Gastrocnemius medialis (tissue), 4 donors: ENCODE results near the gene MAST4. TPM values are rescaled to one million over a fixed set of nuclear protein-coding genes. Genes with fewer than 3 reads are reported as not detected.

ENCODE experiments used
- ATAC-seq, 2 donors: fragments of 150-250 bp; one replicate each; pipeline ENCODE4 v1.9.1; 2016
- DNase-seq, 2 donors: peaks; one replicate each; pipeline ENCODE4 v3.0.0-alpha.2; 2019
- H3K27ac ChIP-seq, 4 donors: fragments of 200-600 bp; sonication (generic); 1 replicate in 1 of 4; 2 replicates in 3 of 4; pipeline ENCODE4 v1.5.1; 2016 to 2018; ENCODE audit warnings: mild to moderate bottlenecking in 2 of 4, moderate library complexity in 1 of 4
- H3K27me3 ChIP-seq, 3 donors: fragments of 200-600 bp; sonication (generic) in 2 of 3; 1 replicate in 1 of 3; 2 replicates in 2 of 3; pipeline versions ENCODE4 v1.5.1 to v1.6.0; 2016 to 2019; ENCODE audit warnings: mild to moderate bottlenecking in 1 of 3, moderate library complexity in 1 of 3
- H3K36me3 ChIP-seq, 2 donors: fragments of 200-600 bp; sonication (generic) in 1 of 2; one replicate each; pipeline ENCODE4 v1.5.1; 2017 to 2018
- H3K4me1 ChIP-seq, 2 donors: fragments of 200-600 bp; sonication (generic) in 1 of 2; one replicate each; pipeline ENCODE4 v1.5.1; 2016 to 2017; ENCODE audit warnings: mild to moderate bottlenecking in 2 of 2
- H3K4me3 ChIP-seq, 4 donors: fragments of 200-600 bp; sonication (generic) in 3 of 4; 1 replicate in 1 of 4; 2 replicates in 3 of 4; pipeline ENCODE4 v1.5.1; 2016 to 2019; ENCODE audit warnings: mild to moderate bottlenecking in 2 of 4
- H3K9me3 ChIP-seq, 3 donors: fragments of 200-600 bp; sonication (generic) in 2 of 3; 1 replicate in 1 of 3; 2 replicates in 2 of 3; pipeline ENCODE4 v1.5.1; 2016 to 2019
- POLR2A ChIP-seq, 2 donors: fragments of 450-650 bp; IDR thresholded peaks; one replicate each; pipeline ENCODE4 v1.6.1; 2017; ENCODE audit warnings: antibody characterized with exemption in 2 of 2, mild to moderate bottlenecking in 2 of 2, moderate library complexity in 2 of 2
- in situ Hi-C, 4 donors: fragments of 200-750 bp; cut with MboI; loops; one replicate each; pipeline versions ENCODE4 v1.15.0 to v1.8.0; 2017; ENCODE audit warnings: low sequenced_read_pairs in 4 of 4
- intact Hi-C: fragments of 100-400 bp; cut with DNase I; formaldehyde crosslinking; loops from one replicate; pipeline ENCODE4 v1.15.1; 2023; ENCODE audit warnings: low total_unique reads
- total RNA-seq, 4 donors: library from RNA; depleted of rRNA; stranded (reverse); fragments of >200 nt; gene quantifications; one replicate each; pipeline versions ENCODE4 v1.1.0 to v1.2.3, GENCODE V29; 2016
- TF ChIP-seq, protein P1 (sequence below), 5 experiments: fragments of 450-650 bp in 3 of 5; fragments of 200-600 bp in 2 of 5; sonication (generic) in 2 of 5; IDR thresholded peaks in 4 of 5; conservative IDR thresholded peaks in 1 of 5; 1 replicate in 4 of 5; 2 replicates in 1 of 5; pipeline ENCODE4 v1.5.1; 2016 to 2019; ENCODE audit warnings: antibody characterized with exemption in 5 of 5, mild to moderate bottlenecking in 3 of 5, moderate library complexity in 3 of 5

MAST4 gene
- total RNA-seq, 4 donors from 2014 or later = 24.1 to 42.0 (median 38.5) TPM

GRCh38 chr5:66981266-66982055 is 385.3 kb downstream of the MAST4 start:
- H3K4me1 ChIP-seq = no peaks in the 10 kb centered on the region
- no peaks in the 10 kb centered on the region for H3K9me3 ChIP-seq
- in situ Hi-C loops = loop anchor here in 3 of 4 donors (10.0 to 25.0 kb wide), 3 partner anchors 131 to 233 kb away; no protein-coding TSS in a partner anchor
- no peaks in the 10 kb centered on the region for H3K36me3 ChIP-seq
- no peak overlapping the region for H3K4me3 ChIP-seq
- no peak overlapping the region for H3K27ac ChIP-seq
- intact Hi-C loops = no loop called here
- ATAC-seq (no peak), DNase-seq (no peak)
- no peak for TF ChIP-seq POLR2A (IDR thresholded peaks at IDR 0.05)
- TF ChIP-seq, protein P1, sequence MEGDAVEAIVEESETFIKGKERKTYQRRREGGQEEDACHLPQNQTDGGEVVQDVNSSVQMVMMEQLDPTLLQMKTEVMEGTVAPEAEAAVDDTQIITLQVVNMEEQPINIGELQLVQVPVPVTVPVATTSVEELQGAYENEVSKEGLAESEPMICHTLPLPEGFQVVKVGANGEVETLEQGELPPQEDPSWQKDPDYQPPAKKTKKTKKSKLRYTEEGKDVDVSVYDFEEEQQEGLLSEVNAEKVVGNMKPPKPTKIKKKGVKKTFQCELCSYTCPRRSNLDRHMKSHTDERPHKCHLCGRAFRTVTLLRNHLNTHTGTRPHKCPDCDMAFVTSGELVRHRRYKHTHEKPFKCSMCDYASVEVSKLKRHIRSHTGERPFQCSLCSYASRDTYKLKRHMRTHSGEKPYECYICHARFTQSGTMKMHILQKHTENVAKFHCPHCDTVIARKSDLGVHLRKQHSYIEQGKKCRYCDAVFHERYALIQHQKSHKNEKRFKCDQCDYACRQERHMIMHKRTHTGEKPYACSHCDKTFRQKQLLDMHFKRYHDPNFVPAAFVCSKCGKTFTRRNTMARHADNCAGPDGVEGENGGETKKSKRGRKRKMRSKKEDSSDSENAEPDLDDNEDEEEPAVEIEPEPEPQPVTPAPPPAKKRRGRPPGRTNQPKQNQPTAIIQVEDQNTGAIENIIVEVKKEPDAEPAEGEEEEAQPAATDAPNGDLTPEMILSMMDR (IDR thresholded peaks at IDR 0.05 in 4 of 5, conservative IDR thresholded peaks at IDR 0.05 in 1 of 5) = no peak
- H3K27me3 ChIP-seq = no peaks in the 10 kb centered on the region

DNA sequence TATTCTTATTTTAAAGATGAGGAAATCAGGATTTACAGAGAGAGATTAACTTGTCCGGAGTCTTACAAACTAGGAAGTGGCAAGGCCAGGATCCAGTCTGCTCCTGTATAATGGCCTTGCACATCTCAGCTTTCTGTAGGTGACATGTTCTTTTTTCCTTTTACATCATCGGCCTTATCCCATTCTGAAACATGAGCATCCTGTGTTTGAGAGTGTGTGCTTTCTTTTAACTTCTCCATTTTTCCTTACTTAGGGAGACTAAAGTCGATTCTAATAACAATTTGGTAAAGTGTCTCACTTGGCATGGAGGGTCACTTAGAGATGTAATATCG is 385.8 kb downstream of the MAST4 start:
- H3K27me3 ChIP-seq = no peaks in the 10 kb centered on the region
- no peak for TF ChIP-seq POLR2A (IDR thresholded peaks at IDR 0.05)
- TF ChIP-seq, protein P1 (IDR thresholded peaks at IDR 0.05 in 4 of 5, conservative IDR thresholded peaks at IDR 0.05 in 1 of 5) = no peak
- no peaks in the 10 kb centered on the region for H3K4me1 ChIP-seq
- no peak overlapping the region for H3K4me3 ChIP-seq
- no peaks in the 10 kb centered on the region for H3K9me3 ChIP-seq
- no peaks in the 10 kb centered on the region for H3K36me3 ChIP-seq
- in situ Hi-C loops (loop anchor here in 3 of 4 donors (10.0 to 25.0 kb wide), 3 partner anchors 130 to 233 kb away; no protein-coding TSS in a partner anchor), intact Hi-C loops (no loop called here)
- ATAC-seq = no peak
- H3K27ac ChIP-seq = no peak overlapping the region
- no peak for DNase-seq

GRCh38 chr5:66982470-66982869 is 386.3 kb downstream of the MAST4 start:
- no peak overlapping the region for H3K27ac ChIP-seq
- DNase-seq = no peak
- in situ Hi-C loops = loop anchor here in 3 of 4 donors (10.0 to 25.0 kb wide), 3 partner anchors 130 to 232 kb away; no protein-coding TSS in a partner anchor
- H3K27me3 ChIP-seq = no peaks in the 10 kb centered on the region
- no peak for TF ChIP-seq POLR2A (IDR thresholded peaks at IDR 0.05)
- TF ChIP-seq, protein P1 (IDR thresholded peaks at IDR 0.05 in 4 of 5, conservative IDR thresholded peaks at IDR 0.05 in 1 of 5) = no peak
- no peaks in the 10 kb centered on the region for H3K4me1 ChIP-seq
- ATAC-seq = no peak
- H3K36me3 ChIP-seq = no peaks in the 10 kb centered on the region
- no peaks in the 10 kb centered on the region for H3K9me3 ChIP-seq
- intact Hi-C loops = no loop called here
- H3K4me3 ChIP-seq = no peak overlapping the region

- ATAC-seq = no peak
- H3K27ac ChIP-seq = no peak overlapping the region
- no peaks in the 10 kb centered on the region for H3K36me3 ChIP-seq
- no peak overlapping the region for H3K4me3 ChIP-seq
- in situ Hi-C loops (loop anchor here in 3 of 4 donors (10.0 to 25.0 kb wide), 3 partner anchors 127 to 229 kb away; no protein-coding TSS in a partner anchor), intact Hi-C loops (no loop called here)
- TF ChIP-seq POLR2A (IDR thresholded peaks at IDR 0.05) = no peak
- TF ChIP-seq, protein P1 (IDR thresholded peaks at IDR 0.05 in 4 of 5, conservative IDR thresholded peaks at IDR 0.05 in 1 of 5) = no peak
- H3K4me1 ChIP-seq = no peaks in the 10 kb centered on the region
- H3K9me3 ChIP-seq = no peaks in the 10 kb centered on the region
- no peak for DNase-seq
- H3K27me3 ChIP-seq = no peaks in the 10 kb centered on the region
These were observed 389.2 kb downstream of the MAST4 start for GRCh38 chr5:66985417-66985816.
